Ishikawa (cell line): Measurements from ENCODE around the gene SPON2.

Experiments
- CEBPB ChIP-seq: IDR thresholded peaks from 2 replicates; pipeline ENCODE4 v1.6.1; 2012
- CREB1 ChIP-seq: IDR thresholded peaks from 2 replicates; pipeline ENCODE4 v1.6.1; 2012; ENCODE audit warnings: low read depth
- EGR1 ChIP-seq: IDR thresholded peaks from 2 replicates; pipeline ENCODE4 v1.6.1; 2012
- EP300 ChIP-seq: IDR thresholded peaks from 2 replicates; pipeline ENCODE4 v1.6.1; 2012; ENCODE audit warnings: borderline replicate concordance
- FOXM1 ChIP-seq: IDR thresholded peaks from 2 replicates; pipeline ENCODE4 v1.6.1; 2012; ENCODE audit warnings: low read depth, borderline replicate concordance
- NFIC ChIP-seq: IDR thresholded peaks from 2 replicates; pipeline ENCODE4 v1.6.1; 2012
- RAD21 ChIP-seq: IDR thresholded peaks from 2 replicates; pipeline ENCODE4 v1.6.1; 2012; ENCODE audit warnings: low read depth
- TAF1 ChIP-seq: IDR thresholded peaks from 2 replicates; pipeline ENCODE4 v1.6.1; 2012; ENCODE audit warnings: low read depth, mild to moderate bottlenecking
- TCF12 ChIP-seq: IDR thresholded peaks from 2 replicates; pipeline ENCODE4 v1.6.1; 2012; ENCODE audit warnings: low read depth
- TEAD4 ChIP-seq: IDR thresholded peaks from 2 replicates; pipeline ENCODE4 v1.6.1; 2012
- YY1 ChIP-seq: IDR thresholded peaks from 2 replicates; pipeline ENCODE4 v1.6.1; 2012; ENCODE audit warnings: low read depth
- ZBTB7A ChIP-seq: IDR thresholded peaks from 2 replicates; pipeline ENCODE4 v1.6.1; 2012; ENCODE audit warnings: low read depth
- TF ChIP-seq, protein P1 (sequence below): IDR thresholded peaks from 2 replicates; pipeline ENCODE4 v1.6.1; 2012
- TF ChIP-seq, protein P2 (sequence below): IDR thresholded peaks from 2 replicates; pipeline ENCODE4 v1.6.1; 2012
- TF ChIP-seq, protein P3 (sequence below): IDR thresholded peaks from 2 replicates; pipeline ENCODE4 v1.6.1; 2012; ENCODE audit warnings: low read depth, mild to moderate bottlenecking

The SPON2 gene

DNA sequence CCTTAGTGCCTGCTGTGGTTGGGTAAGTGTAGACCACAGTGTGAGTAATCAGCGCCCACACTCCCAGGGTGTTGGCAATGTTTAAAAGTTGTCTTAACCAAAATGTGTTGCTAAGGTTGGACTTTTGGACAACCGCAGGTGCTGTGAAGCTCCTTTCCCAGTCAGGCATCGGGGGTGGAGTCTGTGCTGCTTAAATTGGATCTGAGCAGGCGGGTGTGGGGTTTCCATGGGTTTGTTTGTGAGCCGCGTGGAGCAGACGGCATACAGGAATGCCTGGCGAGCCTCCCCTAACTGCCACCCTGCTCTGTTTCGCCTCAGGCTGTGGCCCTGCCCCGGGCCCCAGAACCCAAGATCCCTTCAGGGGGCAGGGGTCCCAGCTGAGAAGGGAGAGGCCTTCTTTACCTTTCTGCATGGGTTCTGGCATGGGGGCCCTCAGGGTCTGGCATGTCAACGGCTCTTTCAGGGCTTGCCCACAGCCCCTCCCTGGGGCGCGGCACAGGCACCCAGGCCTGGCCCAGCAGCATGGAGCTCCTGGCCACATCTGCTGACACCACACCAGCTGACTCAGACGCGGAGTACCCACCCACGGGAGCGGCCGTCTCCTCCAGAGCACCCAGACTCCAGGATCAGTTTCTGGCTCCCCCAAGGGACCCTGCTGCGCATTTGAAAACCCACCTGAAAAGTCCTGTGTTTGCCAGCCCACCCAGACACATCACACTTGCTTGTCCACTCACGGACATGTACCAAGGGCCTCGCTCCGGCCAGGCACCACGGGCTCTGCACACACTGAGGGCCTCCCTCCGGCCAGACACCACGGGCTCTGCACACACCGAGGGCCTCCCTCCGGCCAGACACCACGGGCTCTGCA lies 5.1 kb upstream of the SPON2 start:
- TF ChIP-seq NFIC = no peak
- no peak for TF ChIP-seq ZBTB7A
- TF ChIP-seq TAF1 = no peak
- TF ChIP-seq, protein P1, sequence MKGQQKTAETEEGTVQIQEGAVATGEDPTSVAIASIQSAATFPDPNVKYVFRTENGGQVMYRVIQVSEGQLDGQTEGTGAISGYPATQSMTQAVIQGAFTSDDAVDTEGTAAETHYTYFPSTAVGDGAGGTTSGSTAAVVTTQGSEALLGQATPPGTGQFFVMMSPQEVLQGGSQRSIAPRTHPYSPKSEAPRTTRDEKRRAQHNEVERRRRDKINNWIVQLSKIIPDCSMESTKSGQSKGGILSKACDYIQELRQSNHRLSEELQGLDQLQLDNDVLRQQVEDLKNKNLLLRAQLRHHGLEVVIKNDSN = no peak
- no peak for TF ChIP-seq TEAD4
- no peak for TF ChIP-seq CREB1
- TF ChIP-seq EP300 = no peak
- no peak for TF ChIP-seq EGR1
- TF ChIP-seq FOXM1 = no peak
- TF ChIP-seq YY1 = no peak
- TF ChIP-seq RAD21 = no peak
- TF ChIP-seq TCF12 = no peak
- TF ChIP-seq, protein P2, sequence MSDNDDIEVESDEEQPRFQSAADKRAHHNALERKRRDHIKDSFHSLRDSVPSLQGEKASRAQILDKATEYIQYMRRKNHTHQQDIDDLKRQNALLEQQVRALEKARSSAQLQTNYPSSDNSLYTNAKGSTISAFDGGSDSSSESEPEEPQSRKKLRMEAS = no peak
- TF ChIP-seq, protein P3, sequence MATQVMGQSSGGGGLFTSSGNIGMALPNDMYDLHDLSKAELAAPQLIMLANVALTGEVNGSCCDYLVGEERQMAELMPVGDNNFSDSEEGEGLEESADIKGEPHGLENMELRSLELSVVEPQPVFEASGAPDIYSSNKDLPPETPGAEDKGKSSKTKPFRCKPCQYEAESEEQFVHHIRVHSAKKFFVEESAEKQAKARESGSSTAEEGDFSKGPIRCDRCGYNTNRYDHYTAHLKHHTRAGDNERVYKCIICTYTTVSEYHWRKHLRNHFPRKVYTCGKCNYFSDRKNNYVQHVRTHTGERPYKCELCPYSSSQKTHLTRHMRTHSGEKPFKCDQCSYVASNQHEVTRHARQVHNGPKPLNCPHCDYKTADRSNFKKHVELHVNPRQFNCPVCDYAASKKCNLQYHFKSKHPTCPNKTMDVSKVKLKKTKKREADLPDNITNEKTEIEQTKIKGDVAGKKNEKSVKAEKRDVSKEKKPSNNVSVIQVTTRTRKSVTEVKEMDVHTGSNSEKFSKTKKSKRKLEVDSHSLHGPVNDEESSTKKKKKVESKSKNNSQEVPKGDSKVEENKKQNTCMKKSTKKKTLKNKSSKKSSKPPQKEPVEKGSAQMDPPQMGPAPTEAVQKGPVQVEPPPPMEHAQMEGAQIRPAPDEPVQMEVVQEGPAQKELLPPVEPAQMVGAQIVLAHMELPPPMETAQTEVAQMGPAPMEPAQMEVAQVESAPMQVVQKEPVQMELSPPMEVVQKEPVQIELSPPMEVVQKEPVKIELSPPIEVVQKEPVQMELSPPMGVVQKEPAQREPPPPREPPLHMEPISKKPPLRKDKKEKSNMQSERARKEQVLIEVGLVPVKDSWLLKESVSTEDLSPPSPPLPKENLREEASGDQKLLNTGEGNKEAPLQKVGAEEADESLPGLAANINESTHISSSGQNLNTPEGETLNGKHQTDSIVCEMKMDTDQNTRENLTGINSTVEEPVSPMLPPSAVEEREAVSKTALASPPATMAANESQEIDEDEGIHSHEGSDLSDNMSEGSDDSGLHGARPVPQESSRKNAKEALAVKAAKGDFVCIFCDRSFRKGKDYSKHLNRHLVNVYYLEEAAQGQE = no peak
- TF ChIP-seq CEBPB = no peak

DNA sequence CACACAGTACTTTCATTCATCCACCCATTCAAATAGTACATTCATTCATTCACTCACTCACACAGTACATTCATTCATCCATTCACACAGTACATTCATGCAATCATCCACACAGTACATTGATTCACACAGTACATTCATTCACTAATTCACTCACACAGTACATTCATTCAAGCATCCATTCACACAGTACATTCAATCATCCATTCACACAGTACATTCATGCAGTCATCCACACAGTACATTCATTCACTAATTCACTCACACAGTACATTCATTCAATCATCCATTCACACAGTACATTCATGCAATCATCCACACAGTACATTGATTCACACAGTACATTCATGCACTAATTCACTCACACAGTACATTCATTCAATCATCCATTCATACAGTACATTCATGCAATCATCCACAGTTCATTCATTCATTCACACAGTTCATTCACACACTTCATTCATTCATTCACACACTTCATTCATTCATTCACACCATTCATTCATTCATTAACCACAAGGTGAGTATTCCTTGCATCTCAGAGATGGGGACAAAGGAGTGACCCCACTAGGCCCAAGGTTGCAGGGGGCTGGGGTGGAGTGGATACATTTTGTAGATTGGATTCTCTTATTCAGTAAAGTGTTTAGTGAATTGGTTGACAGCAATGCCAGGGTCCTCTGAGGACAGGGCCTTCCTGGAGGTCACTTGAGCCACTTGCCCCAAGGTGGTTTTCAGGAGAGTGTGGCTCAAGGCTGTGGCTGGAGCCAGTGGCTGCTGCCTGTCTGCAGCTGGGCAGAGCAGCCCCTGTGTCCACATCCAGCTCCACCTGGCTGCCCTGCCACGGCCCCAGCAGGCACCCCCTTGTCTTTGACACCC lies 4.3 kb upstream of the SPON2 start:
- no peak for TF ChIP-seq YY1
- no peak for TF ChIP-seq CREB1
- TF ChIP-seq, protein P1 = no peak
- no peak for TF ChIP-seq RAD21

DNA sequence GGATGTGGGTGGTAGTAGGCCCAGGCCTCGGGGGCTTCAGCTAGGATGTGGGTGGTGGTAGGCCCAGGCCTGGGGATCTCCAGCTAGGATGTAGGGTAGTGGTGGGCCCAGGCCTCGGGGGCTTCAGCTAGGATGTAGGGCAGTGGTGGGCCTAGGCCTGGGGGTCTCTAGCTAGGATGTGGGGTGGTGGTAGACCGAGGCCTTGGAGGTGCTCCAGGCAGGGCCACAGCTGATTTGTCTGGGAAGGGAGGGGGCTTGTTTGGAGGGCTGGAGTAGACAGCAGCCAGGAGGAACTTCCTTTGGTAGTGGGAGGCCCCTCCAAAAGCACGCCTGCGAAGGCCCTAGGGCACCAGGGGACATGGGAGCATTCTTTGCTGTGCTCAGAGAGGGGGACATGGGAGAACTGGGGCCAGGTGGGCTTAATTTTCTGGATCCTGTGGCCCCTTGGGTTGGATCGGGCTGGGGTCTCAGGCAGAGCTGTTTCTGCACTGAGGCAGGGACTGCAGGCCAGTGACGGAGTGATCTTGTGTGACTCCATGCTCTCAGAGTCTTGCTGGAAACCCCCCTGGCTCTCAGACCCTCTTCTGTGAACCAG lies 3.3 kb upstream of the SPON2 start:
- TF ChIP-seq, protein P1 = no peak
- TF ChIP-seq, protein P2 = no peak
- TF ChIP-seq ZBTB7A (no peak), FOXM1 (no peak), TAF1 (no peak), RAD21 (no peak), TEAD4 (no peak), EGR1 (no peak), CREB1 (no peak), TCF12 (no peak)

DNA sequence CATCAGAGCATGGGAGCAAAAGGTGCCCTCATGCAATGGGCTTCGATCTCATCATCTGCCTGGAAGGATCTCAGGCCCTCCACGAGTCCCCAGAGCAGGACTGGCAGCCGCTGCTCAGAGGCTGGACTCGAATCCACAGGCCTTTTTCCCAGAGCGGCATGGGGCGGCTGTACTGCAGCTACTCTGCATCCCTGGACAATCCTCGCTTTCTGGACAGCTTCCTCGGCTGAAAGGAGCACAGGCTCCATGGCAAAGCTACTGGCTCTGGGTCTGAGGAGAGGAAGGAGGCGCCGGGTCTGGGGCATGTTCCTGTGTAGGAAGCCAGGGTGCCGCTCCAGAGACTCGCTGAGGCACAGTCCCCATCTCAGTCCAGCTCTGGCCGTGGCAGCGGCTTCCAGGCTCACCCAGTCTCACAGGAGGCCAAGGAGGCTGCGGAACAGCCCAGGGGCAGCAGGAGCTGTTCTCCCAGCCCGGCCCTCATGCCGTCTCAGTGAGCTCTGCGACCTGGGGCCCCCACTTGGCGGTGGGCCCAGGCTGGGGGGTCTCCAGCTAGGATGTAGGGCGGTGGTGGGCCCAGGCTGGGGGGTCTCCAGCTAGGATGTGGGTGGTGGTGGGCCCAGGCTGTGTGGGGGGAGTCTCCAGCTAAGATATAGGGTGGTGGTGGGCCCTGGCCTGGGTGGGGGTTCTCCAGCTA lies 2.7 kb upstream of the SPON2 start:
- TF ChIP-seq RAD21 = no peak
- no peak; the same call in 1 of the 2 replicates for TF ChIP-seq ZBTB7A
- no peak for TF ChIP-seq EGR1
- TF ChIP-seq, protein P1 = no peak
- no peak for TF ChIP-seq CEBPB
- TF ChIP-seq, protein P3 = no peak
- no peak for TF ChIP-seq FOXM1
- no peak for TF ChIP-seq EP300
